Gastrocnemius medialis (tissue), 4 donors: ENCODE data around the gene EMX1. TPM values are rescaled to one million over a fixed set of nuclear protein-coding genes. Genes with fewer than 3 reads are reported as not detected.

Experiments
- ATAC-seq, 2 donors: fragments of 150-250 bp; one replicate each; pipeline ENCODE4 v1.9.1; 2016
- DNase-seq, 2 donors: peaks; one replicate each; pipeline ENCODE4 v3.0.0-alpha.2; 2019
- H3K27ac ChIP-seq, 4 donors: fragments of 200-600 bp; sonication (generic); 1 replicate in 1 of 4; 2 replicates in 3 of 4; pipeline ENCODE4 v1.5.1; 2016 to 2018; ENCODE audit warnings: mild to moderate bottlenecking in 2 of 4, moderate library complexity in 1 of 4
- H3K27me3 ChIP-seq, 3 donors: fragments of 200-600 bp; sonication (generic) in 2 of 3; 1 replicate in 1 of 3; 2 replicates in 2 of 3; pipeline versions ENCODE4 v1.5.1 to v1.6.0; 2016 to 2019; ENCODE audit warnings: mild to moderate bottlenecking in 1 of 3, moderate library complexity in 1 of 3
- H3K36me3 ChIP-seq, 2 donors: fragments of 200-600 bp; sonication (generic) in 1 of 2; one replicate each; pipeline ENCODE4 v1.5.1; 2017 to 2018
- H3K4me1 ChIP-seq, 2 donors: fragments of 200-600 bp; sonication (generic) in 1 of 2; one replicate each; pipeline ENCODE4 v1.5.1; 2016 to 2017; ENCODE audit warnings: mild to moderate bottlenecking in 2 of 2
- H3K4me3 ChIP-seq, 4 donors: fragments of 200-600 bp; sonication (generic) in 3 of 4; 1 replicate in 1 of 4; 2 replicates in 3 of 4; pipeline ENCODE4 v1.5.1; 2016 to 2019; ENCODE audit warnings: mild to moderate bottlenecking in 2 of 4
- H3K9me3 ChIP-seq, 3 donors: fragments of 200-600 bp; sonication (generic) in 2 of 3; 1 replicate in 1 of 3; 2 replicates in 2 of 3; pipeline ENCODE4 v1.5.1; 2016 to 2019
- CTCF ChIP-seq, 5 experiments: fragments of 450-650 bp in 3 of 5; fragments of 200-600 bp in 2 of 5; sonication (generic) in 2 of 5; IDR thresholded peaks in 4 of 5; conservative IDR thresholded peaks in 1 of 5; 1 replicate in 4 of 5; 2 replicates in 1 of 5; pipeline ENCODE4 v1.5.1; 2016 to 2019; ENCODE audit warnings: antibody characterized with exemption in 5 of 5, mild to moderate bottlenecking in 3 of 5, moderate library complexity in 3 of 5
- POLR2A ChIP-seq, 2 donors: fragments of 450-650 bp; IDR thresholded peaks; one replicate each; pipeline ENCODE4 v1.6.1; 2017; ENCODE audit warnings: antibody characterized with exemption in 2 of 2, mild to moderate bottlenecking in 2 of 2, moderate library complexity in 2 of 2
- in situ Hi-C, 4 donors: fragments of 200-750 bp; cut with MboI; loops; one replicate each; pipeline versions ENCODE4 v1.15.0 to v1.8.0; 2017; ENCODE audit warnings: low sequenced_read_pairs in 4 of 4
- intact Hi-C: fragments of 100-400 bp; cut with DNase I; formaldehyde crosslinking; loops from one replicate; pipeline ENCODE4 v1.15.1; 2023; ENCODE audit warnings: low total_unique reads
- total RNA-seq, 4 donors: library from RNA; depleted of rRNA; stranded (reverse); fragments of >200 nt; gene quantifications; one replicate each; pipeline versions ENCODE4 v1.1.0 to v1.2.3, GENCODE V29; 2016

The EMX1 gene
- total RNA-seq, 4 donors from 2014 or later, result not detected

GRCh38 chr2:72921853-72922252 is 4.5 kb downstream of the EMX1 start:
- intact Hi-C loops (no loop called here), in situ Hi-C loops (no loop called here)
- no peak overlapping the region for H3K4me3 ChIP-seq
- no peaks in the 10 kb centered on the region for H3K36me3 ChIP-seq
- peaks cover 95 to 98% (median 97%) of the 10 kb centered on the region in 3 donors for H3K27me3 ChIP-seq
- no peak overlapping the region for H3K27ac ChIP-seq
- DNase-seq, result peak in 1 of 2 donors; percentile 1
- no peak for ATAC-seq
- peaks cover 7 to 35% of the 10 kb centered on the region in 2 donors for H3K4me1 ChIP-seq
- no peaks in the 10 kb centered on the region for H3K9me3 ChIP-seq
- TF ChIP-seq CTCF (IDR thresholded peaks at IDR 0.05 in 4 of 5, conservative IDR thresholded peaks at IDR 0.05 in 1 of 5) (no peak), POLR2A (IDR thresholded peaks at IDR 0.05) (no peak)

- Histone ChIP-seq H3K27me3 (peaks cover 96 to 100% (median 97%) of the 10 kb centered on the region in 3 donors), H3K27ac (no peak overlapping the region), H3K4me1 (peaks cover 0 to 21% of the 10 kb centered on the region in 2 donors), H3K4me3 (no peak overlapping the region), H3K36me3 (no peaks in the 10 kb centered on the region), H3K9me3 (no peaks in the 10 kb centered on the region)
- TF ChIP-seq POLR2A (IDR thresholded peaks at IDR 0.05) (no peak), CTCF (IDR thresholded peaks at IDR 0.05 in 4 of 5, conservative IDR thresholded peaks at IDR 0.05 in 1 of 5) (no peak)
- DNase-seq, result peak in 1 of 2 donors; percentile 8
- ATAC-seq, result no peak
- in situ Hi-C loops (no loop called here), intact Hi-C loops (no loop called here)
Observed at GRCh38 chr2:72923833-72924352, 6.6 kb downstream of the EMX1 start.

GRCh38 chr2:72924353-72925240 is 7.3 kb downstream of the EMX1 start:
- H3K9me3 ChIP-seq, result no peaks in the 10 kb centered on the region
- H3K36me3 ChIP-seq, result no peaks in the 10 kb centered on the region
- intact Hi-C loops (no loop called here), in situ Hi-C loops (no loop called here)
- peaks cover 90 to 95% (median 94%) of the 10 kb centered on the region in 3 donors for H3K27me3 ChIP-seq
- H3K27ac ChIP-seq, result no peak overlapping the region
- no peak for TF ChIP-seq POLR2A (IDR thresholded peaks at IDR 0.05)
- peak in 1 of 2 donors; percentile 10 for DNase-seq
- H3K4me3 ChIP-seq, result no peak overlapping the region
- H3K4me1 ChIP-seq, result peaks cover 0 to 20% of the 10 kb centered on the region in 2 donors
- ATAC-seq, result peak in 1 of 2 donors; percentile 12

GRCh38 chr2:72925328-72925943 is 8.1 kb downstream of the EMX1 start:
- in situ Hi-C loops, result no loop called here

More at GRCh38 chr2:72925328-72925943, 8.1 kb downstream of the EMX1 start:
- intact Hi-C loops, result no loop called here
- no peak for ATAC-seq
- peak in 1 of 2 donors; percentile 0 for DNase-seq
- no peak overlapping the region for H3K4me3 ChIP-seq
- H3K27ac ChIP-seq, result no peak overlapping the region
- H3K9me3 ChIP-seq, result no peaks in the 10 kb centered on the region
- no peaks in the 10 kb centered on the region for H3K36me3 ChIP-seq
- peaks cover 81 to 91% (median 90%) of the 10 kb centered on the region in 3 donors for H3K27me3 ChIP-seq
- TF ChIP-seq CTCF (IDR thresholded peaks at IDR 0.05 in 4 of 5, conservative IDR thresholded peaks at IDR 0.05 in 1 of 5) (no peak), POLR2A (IDR thresholded peaks at IDR 0.05) (no peak)
- peaks cover 0 to 13% of the 10 kb centered on the region in 2 donors for H3K4me1 ChIP-seq
